Measurements from ENCODE around the gene LSM7.

The LSM7 gene

GRCh38 chr19:2340496-2341243 lies 12.3 kb upstream of the LSM7 start:
- no peak for DNase-seq
- TF ChIP-seq CTCF (IDR thresholded peaks at IDR 0.05), result no peak
- Mint-ChIP-seq H3K27me3 (ENCODE audit: low read depth, poor library complexity) (peaks cover 2% of the 10 kb centered on the region), H3K27ac (no peak overlapping the region), H3K36me3 (ENCODE audit: low read depth) (peaks cover 7% of the 10 kb centered on the region), H3K9me3 (no peaks in the 10 kb centered on the region), H3K4me1 (peaks cover 24% of the 10 kb centered on the region), H3K4me3 (no peak overlapping the region)

- no peak for DNase-seq
- H3K27me3 Mint-ChIP-seq (ENCODE audit: low read depth, poor library complexity), result peaks cover 2% of the 10 kb centered on the region
- H3K27ac Mint-ChIP-seq, result no peak overlapping the region
- peaks cover 24% of the 10 kb centered on the region for H3K4me1 Mint-ChIP-seq
- no peak overlapping the region for H3K4me3 Mint-ChIP-seq
- H3K36me3 Mint-ChIP-seq (ENCODE audit: low read depth), result peaks cover 9% of the 10 kb centered on the region
- no peak for TF ChIP-seq CTCF (IDR thresholded peaks at IDR 0.05)
- no peaks in the 10 kb centered on the region for H3K9me3 Mint-ChIP-seq
These were observed 11.4 kb upstream of the LSM7 start for GRCh38 chr19:2339644-2340310.

GRCh38 chr19:2338751-2339643 lies 10.6 kb upstream of the LSM7 start:
- H3K4me1 Mint-ChIP-seq, result peaks cover 24% of the 10 kb centered on the region
- H3K9me3 Mint-ChIP-seq, result no peaks in the 10 kb centered on the region
- H3K27ac Mint-ChIP-seq, result peak overlapping the region; percentile 78
- DNase-seq, result no peak
- peaks cover 2% of the 10 kb centered on the region for H3K27me3 Mint-ChIP-seq (ENCODE audit: low read depth, poor library complexity)
- H3K4me3 Mint-ChIP-seq, result no peak overlapping the region
- peaks cover 9% of the 10 kb centered on the region for H3K36me3 Mint-ChIP-seq (ENCODE audit: low read depth)
- no peak for TF ChIP-seq CTCF (IDR thresholded peaks at IDR 0.05)

- no peak for DNase-seq
- no peak overlapping the region for H3K4me3 Mint-ChIP-seq
- peaks cover 2% of the 10 kb centered on the region for H3K27me3 Mint-ChIP-seq (ENCODE audit: low read depth, poor library complexity)
- H3K4me1 Mint-ChIP-seq, result peaks cover 32% of the 10 kb centered on the region
- no peaks in the 10 kb centered on the region for H3K9me3 Mint-ChIP-seq
- no peak for TF ChIP-seq CTCF (IDR thresholded peaks at IDR 0.05)
- H3K36me3 Mint-ChIP-seq (ENCODE audit: low read depth), result peaks cover 9% of the 10 kb centered on the region
- no peak overlapping the region for H3K27ac Mint-ChIP-seq
These were observed 9.7 kb upstream of the LSM7 start for GRCh38 chr19:2338055-2338615.

- no peaks in the 10 kb centered on the region for H3K9me3 Mint-ChIP-seq
- peaks cover 9% of the 10 kb centered on the region for H3K36me3 Mint-ChIP-seq (ENCODE audit: low read depth)
- peak overlapping the region; percentile 15 for H3K27ac Mint-ChIP-seq
- peak; percentile 80 for DNase-seq
- H3K27me3 Mint-ChIP-seq (ENCODE audit: low read depth, poor library complexity), result peaks cover 2% of the 10 kb centered on the region
- TF ChIP-seq CTCF (IDR thresholded peaks at IDR 0.05), result peak; percentile 41
- H3K4me1 Mint-ChIP-seq, result peaks cover 34% of the 10 kb centered on the region
- H3K4me3 Mint-ChIP-seq, result no peak overlapping the region
These were observed 8.9 kb upstream of the LSM7 start for GRCh38 chr19:2337329-2337707.

Measured in nephron progenitor cell (in vitro differentiated cells).